Measurements from ENCODE around the gene VSTM5.

Gene VSTM5

DNA sequence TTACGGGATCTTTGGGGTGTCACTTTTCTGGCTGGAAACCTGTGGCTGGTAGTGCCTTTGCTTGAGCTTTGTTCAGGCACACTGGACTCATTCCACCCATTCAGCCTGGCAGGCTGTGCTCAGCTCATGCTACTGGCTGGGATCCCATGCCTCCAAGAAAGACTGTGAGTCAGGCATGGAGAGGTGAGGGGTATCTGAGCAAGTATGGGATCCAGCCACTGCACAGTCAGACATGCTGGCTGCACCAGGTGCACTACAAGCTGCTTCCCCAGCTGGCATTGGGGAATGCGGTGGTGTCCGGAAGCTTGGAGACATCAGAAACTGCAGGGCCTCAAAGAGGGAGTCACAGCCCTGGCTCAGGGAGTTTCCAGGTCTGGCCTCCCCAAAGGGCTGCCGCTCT, 78.3 kb downstream of the VSTM5 start:
- Histone ChIP-seq H3K27ac (ENCODE audit: low read length) (no peak overlapping the region), H3K9me3 (ENCODE audit: control insufficient read depth, insufficient read depth, low read length) (no peaks in the 10 kb centered on the region), H3K27me3 (ENCODE audit: control insufficient read depth, insufficient read depth, low read length) (no peaks in the 10 kb centered on the region), H3K36me3 (ENCODE audit: control insufficient read depth, insufficient read depth, low read length) (no peaks in the 10 kb centered on the region), H3K4me3 (ENCODE audit: low read length) (no peak overlapping the region), H3K4me1 (ENCODE audit: control insufficient read depth, insufficient read depth, low read length) (0 out of 2 replicates have a peak, but pooled peaks cover 1% of the 10 kb centered on the region)
- WGBS (ENCODE audit: insufficient coverage, insufficient read length), result no CpG with 5 or more reads among the region's 4 CpGs
- DNase-seq (ENCODE audit: low read depth, low spot score), result no peak

DNA sequence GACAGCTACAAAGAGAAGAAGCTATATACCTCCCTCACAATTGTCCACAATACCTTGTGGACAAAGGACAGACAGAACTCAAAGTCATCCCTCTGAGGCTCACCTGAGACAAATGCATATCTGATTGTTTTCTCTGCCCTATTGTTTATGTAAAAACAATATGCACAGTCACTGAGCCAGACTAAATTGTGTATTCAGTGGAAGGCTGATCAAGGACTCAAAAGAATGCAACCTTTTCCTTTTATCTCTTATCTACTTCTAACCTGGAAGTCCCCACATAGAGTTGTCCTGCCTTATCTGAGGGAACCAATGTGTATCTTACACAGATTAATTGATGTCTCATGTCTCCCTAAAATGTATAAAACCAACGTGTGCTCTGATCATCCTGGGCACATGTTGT, 80.3 kb downstream of the VSTM5 start:
- Histone ChIP-seq H3K9me3 (ENCODE audit: control insufficient read depth, insufficient read depth, low read length) (no peaks in the 10 kb centered on the region), H3K27me3 (ENCODE audit: control insufficient read depth, insufficient read depth, low read length) (no peaks in the 10 kb centered on the region), H3K4me3 (ENCODE audit: low read length) (no peak overlapping the region), H3K36me3 (ENCODE audit: control insufficient read depth, insufficient read depth, low read length) (no peaks in the 10 kb centered on the region), H3K4me1 (ENCODE audit: control insufficient read depth, insufficient read depth, low read length) (0 out of 2 replicates have a peak, but pooled peaks cover 1% of the 10 kb centered on the region), H3K27ac (ENCODE audit: low read length) (no peak overlapping the region)
- no peak for DNase-seq (ENCODE audit: low read depth, low spot score)
- no CpG with 5 or more reads among the region's 1 CpG for WGBS (ENCODE audit: insufficient coverage, insufficient read length)
